ENCODE results near the gene VWC2. TPM values are rescaled to one million over a fixed set of nuclear protein-coding genes. Genes with fewer than 3 reads are reported as not detected.

Gene VWC2
- total RNA-seq, 1 experiment from 2014 or later, result not detected

- intact Hi-C loops (cut with micrococcal nuclease; ENCODE audit: unreplicated experiment) (no loop called here), in situ Hi-C loops (cut with HindIII; ENCODE audit: low pct_unique_long_range_greater_than_20kb, low sequenced_read_pairs) (no loop called here)
- POLR2A ChIA-PET, result no interaction called here
- H3K36me3 ChIP-seq (ENCODE audit: control insufficient read depth, insufficient read depth, low read length), result no peaks in the 10 kb centered on the region
- H3K4me3 ChIP-seq (ENCODE audit: low read depth in 2 of 2, low read length in 2 of 2), result no peak overlapping the region
- H3K9me3 ChIP-seq (ENCODE audit: control insufficient read depth, insufficient read depth, low read depth, low read length), result no peaks in the 10 kb centered on the region
- no peak for DNase-seq (ENCODE audit: low read depth, low spot score)
- no peaks in the 10 kb centered on the region for H3K4me1 ChIP-seq (ENCODE audit: control insufficient read depth, insufficient read depth, low read length)
- CTCF ChIA-PET, result no interaction called here
- ATAC-seq, result no peak
- BruUV-seq (replicated peaks), result no TSS peak
- TF ChIP-seq REST (IDR thresholded peaks at IDR 0.05; ENCODE audit: insufficient read depth in 1 of 2, low read depth in 2 of 2, low read length in 1 of 2) (no peak), POLR2AphosphoS5 (IDR thresholded peaks at IDR 0.05; ENCODE audit: low read depth, low read length) (no peak), SIN3A (IDR thresholded peaks at IDR 0.05; ENCODE audit: borderline replicate concordance, insufficient read depth, low read depth, low read length) (no peak), TCF7L2 (IDR thresholded peaks at IDR 0.05; ENCODE audit: low read depth, low read length) (no peak), CTCF (IDR thresholded peaks at IDR 0.05) (no peak)
- H3K27me3 ChIP-seq (ENCODE audit: control insufficient read depth, insufficient read depth, low read length), result no peaks in the 10 kb centered on the region
- H3K27ac ChIP-seq (ENCODE audit: low read length), result no peak overlapping the region
Measured at GRCh38 chr7:49878627-49879026, 105.2 kb downstream of the VWC2 start.

GRCh38 chr7:49883933-49884332 lies 110.5 kb downstream of the VWC2 start:
- H3K27ac ChIP-seq (ENCODE audit: low read length), result no peak overlapping the region
- no peaks in the 10 kb centered on the region for H3K9me3 ChIP-seq (ENCODE audit: control insufficient read depth, insufficient read depth, low read depth, low read length)
- intact Hi-C loops (cut with micrococcal nuclease; ENCODE audit: unreplicated experiment), result no loop called here
- no TSS peak for BruUV-seq (replicated peaks)
- in situ Hi-C loops (cut with HindIII; ENCODE audit: low pct_unique_long_range_greater_than_20kb, low sequenced_read_pairs), result no loop called here
- ChIA-PET POLR2A (no interaction called here), CTCF (no interaction called here)
- ATAC-seq (no peak), DNase-seq (ENCODE audit: low read depth, low spot score) (no peak)
- no peak for TF ChIP-seq POLR2AphosphoS5 (IDR thresholded peaks at IDR 0.05; ENCODE audit: low read depth, low read length)
- no peak for TF ChIP-seq TCF7L2 (IDR thresholded peaks at IDR 0.05; ENCODE audit: low read depth, low read length)
- no peak for TF ChIP-seq CTCF (IDR thresholded peaks at IDR 0.05)
- TF ChIP-seq REST (IDR thresholded peaks at IDR 0.05; ENCODE audit: insufficient read depth in 1 of 2, low read depth in 2 of 2, low read length in 1 of 2), result no peak
- no peak for TF ChIP-seq SIN3A (IDR thresholded peaks at IDR 0.05; ENCODE audit: borderline replicate concordance, insufficient read depth, low read depth, low read length)
- H3K4me1 ChIP-seq (ENCODE audit: control insufficient read depth, insufficient read depth, low read length), result no peaks in the 10 kb centered on the region
- H3K27me3 ChIP-seq (ENCODE audit: control insufficient read depth, insufficient read depth, low read length), result no peaks in the 10 kb centered on the region
- no peaks in the 10 kb centered on the region for H3K36me3 ChIP-seq (ENCODE audit: control insufficient read depth, insufficient read depth, low read length)
- H3K4me3 ChIP-seq (ENCODE audit: low read depth in 2 of 2, low read length in 2 of 2), result no peak overlapping the region
